ENCODE results near the gene KCNJ9. TPM values are rescaled to one million over a fixed set of nuclear protein-coding genes. Genes with fewer than 3 reads are reported as not detected.

The KCNJ9 gene
- polyA plus RNA-seq, 1 experiment, result not detected

GRCh38 chr1:160096274-160097116, 15.2 kb downstream of the KCNJ9 start:
- ChIA-PET CTCF (interaction anchor here (0.6 to 4.3 kb wide), 10 partner anchors 9 to 899 kb away, joined by 3 to 46 read pairs (median 3); no protein-coding TSS in a partner anchor), POLR2A (interaction anchor here (0.6 kb wide), 1 partner anchor 15 kb away, joined by 7 read pairs; the partner anchor contains the start of gene KCNJ9)
- TF ChIP-seq CTCF (IDR thresholded peaks at IDR 0.05; ENCODE audit: insufficient read depth, low read depth, low read length), result no peak
- peak; percentile 24 for DNase-seq (ENCODE audit: low read depth)
- H3K4me3 ChIP-seq (ENCODE audit: low read depth, low read length), result no peak overlapping the region
- peaks cover 3% of the 10 kb centered on the region for H3K36me3 ChIP-seq (ENCODE audit: control insufficient read depth, insufficient read depth, low read length)
- H3K27me3 ChIP-seq (ENCODE audit: control insufficient read depth, insufficient read depth, low read length), result no peaks in the 10 kb centered on the region

GRCh38 chr1:160097151-160097910, 16.0 kb downstream of the KCNJ9 start:
- ChIA-PET POLR2A (interaction anchor here (0.6 kb wide), 1 partner anchor 16 kb away, joined by 7 read pairs; the partner anchor contains the start of gene KCNJ9), CTCF (interaction anchor here (0.6 to 4.3 kb wide), 10 partner anchors 10 to 898 kb away, joined by 3 to 46 read pairs (median 6); no protein-coding TSS in a partner anchor)
- Histone ChIP-seq H3K27me3 (ENCODE audit: control insufficient read depth, insufficient read depth, low read length) (no peaks in the 10 kb centered on the region), H3K4me3 (ENCODE audit: low read depth, low read length) (peak overlapping the region; percentile 65), H3K36me3 (ENCODE audit: control insufficient read depth, insufficient read depth, low read length) (no peaks in the 10 kb centered on the region)
- DNase-seq (ENCODE audit: low read depth), result no peak
- no peak for TF ChIP-seq CTCF (IDR thresholded peaks at IDR 0.05; ENCODE audit: insufficient read depth, low read depth, low read length)

- Histone ChIP-seq H3K27me3 (ENCODE audit: control insufficient read depth, insufficient read depth, low read length) (no peaks in the 10 kb centered on the region), H3K36me3 (ENCODE audit: control insufficient read depth, insufficient read depth, low read length) (no peaks in the 10 kb centered on the region), H3K4me3 (ENCODE audit: low read depth, low read length) (peak within 1 kb of the TSS; percentile 65)
- ChIA-PET CTCF (interaction anchor here (0.6 to 4.3 kb wide), 12 partner anchors 11 to 1443 kb away, joined by 3 to 46 read pairs (median 4); no protein-coding TSS in a partner anchor), POLR2A (no interaction called here)
- no peak for DNase-seq (ENCODE audit: low read depth)
- no peak for TF ChIP-seq CTCF (IDR thresholded peaks at IDR 0.05; ENCODE audit: insufficient read depth, low read depth, low read length)
Observed at GRCh38 chr1:160097911-160098851, 16.8 kb downstream of the KCNJ9 start, which contains the start of gene IGSF8. IGSF8 (minus strand) TSS chr1:160098619; CDS start chr1:160098472, 147 bp downstream.

GRCh38 chr1:160098852-160099561, 17.7 kb downstream of the KCNJ9 start:
- DNase-seq (ENCODE audit: low read depth), result peak; percentile 41
- ChIA-PET CTCF (interaction anchor here (0.8 to 4.3 kb wide), 8 partner anchors 10 to 192 kb away, joined by 3 to 46 read pairs (median 9); no protein-coding TSS in a partner anchor), POLR2A (no interaction called here)
- no peaks in the 10 kb centered on the region for H3K36me3 ChIP-seq (ENCODE audit: control insufficient read depth, insufficient read depth, low read length)
- peak overlapping the region; percentile 65 for H3K4me3 ChIP-seq (ENCODE audit: low read depth, low read length)
- TF ChIP-seq CTCF (IDR thresholded peaks at IDR 0.05; ENCODE audit: insufficient read depth, low read depth, low read length), result no peak
- no peaks in the 10 kb centered on the region for H3K27me3 ChIP-seq (ENCODE audit: control insufficient read depth, insufficient read depth, low read length)

All from BJ (cell line).